ENCODE results near the gene OSCP1.
"Not testable (repeated sequence)": the region's sequence is repeated elsewhere in the genome, so short reads cannot be mapped to it uniquely, and the experiment has no call there.

- not testable (repeated sequence) for TF ChIP-seq POLR2A (IDR thresholded peaks at IDR 0.05; ENCODE audit: low read depth, low read length); POLR2AphosphoS5 (IDR thresholded peaks at IDR 0.05; ENCODE audit: low read depth, low read length); TAF1 (IDR thresholded peaks at IDR 0.05; ENCODE audit: borderline replicate concordance, low read depth, low read length)
Measured at GRCh38 chr1:36477615-36478014, 27.4 kb upstream of the OSCP1 start.
